GM19238 (cell line): ENCODE results near the gene SH3BGRL2.

Source experiments
- DNase-seq: peaks from one replicate; pipeline ENCODE4 v3.0.0; 2011; ENCODE audit warnings: low spot score; ENCODE audit not compliant: insufficient read length

Gene SH3BGRL2

GRCh38 chr6:79630883-79631692 is at the start of gene SH3BGRL2:
TSS of gene SH3BGRL2 (plus strand) at chr6:79631329. CDS start at chr6:79631462, 133 bp downstream.
- peak; percentile 40 for DNase-seq

GRCh38 chr6:79584332-79584731 is 46.8 kb upstream of the SH3BGRL2 start:
- DNase-seq, result no peak

GRCh38 chr6:79586548-79586947 is 44.6 kb upstream of the SH3BGRL2 start:
- no peak for DNase-seq

- no peak for DNase-seq
Observed at GRCh38 chr6:79589701-79590100, 41.4 kb upstream of the SH3BGRL2 start.

- DNase-seq, result no peak
Observed at GRCh38 chr6:79597155-79597554, 34.0 kb upstream of the SH3BGRL2 start.

GRCh38 chr6:79598012-79598411 is 33.1 kb upstream of the SH3BGRL2 start:
- no peak for DNase-seq

GRCh38 chr6:79599725-79600259 is 31.3 kb upstream of the SH3BGRL2 start:
- no peak for DNase-seq

- no peak for DNase-seq
Observed at GRCh38 chr6:79600313-79600712, 30.8 kb upstream of the SH3BGRL2 start.

GRCh38 chr6:79600812-79601609 is 30.1 kb upstream of the SH3BGRL2 start:
- DNase-seq, result no peak

- no peak for DNase-seq
Observed at GRCh38 chr6:79602859-79603258, 28.3 kb upstream of the SH3BGRL2 start.

GRCh38 chr6:79604583-79605037 is 26.5 kb upstream of the SH3BGRL2 start:
- DNase-seq, result no peak

- DNase-seq, result no peak
Observed at GRCh38 chr6:79605061-79605460, 26.1 kb upstream of the SH3BGRL2 start.

- DNase-seq, result no peak
Observed at GRCh38 chr6:79605968-79606764, 25.0 kb upstream of the SH3BGRL2 start.

GRCh38 chr6:79607000-79607399 is 24.1 kb upstream of the SH3BGRL2 start:
- DNase-seq, result no peak

- no peak for DNase-seq
Observed at GRCh38 chr6:79608334-79609224, 22.6 kb upstream of the SH3BGRL2 start.

GRCh38 chr6:79609225-79609595 is 21.9 kb upstream of the SH3BGRL2 start:
- no peak for DNase-seq

GRCh38 chr6:79610306-79611009 is 20.7 kb upstream of the SH3BGRL2 start:
- DNase-seq, result no peak

- no peak for DNase-seq
Observed at GRCh38 chr6:79612457-79612856, 18.7 kb upstream of the SH3BGRL2 start.

GRCh38 chr6:79612918-79613317 is 18.2 kb upstream of the SH3BGRL2 start:
- no peak for DNase-seq

- no peak for DNase-seq
Observed at GRCh38 chr6:79613912-79614311, 17.2 kb upstream of the SH3BGRL2 start.
